HG02852 (cell line): ENCODE results near the gene CHI3L1.
"Not testable (repeated sequence)": the region's sequence is repeated elsewhere in the genome, so short reads cannot be mapped to it uniquely, and the experiment has no call there.

Source experiments
- ATAC-seq: cut with Tn5 transposase; IDR thresholded peaks from one replicate; pipeline ENCODE4 v1.9.1; 2021; ENCODE audit warnings: mild to moderate bottlenecking, moderate library complexity; ENCODE audit not compliant: unreplicated experiment

The CHI3L1 gene

GRCh38 chr1:203186446-203187303 lies at the start of gene CHI3L1:
Gene CHI3L1 (minus strand): TSS chr1:203186704. CDS start chr1:203186623, 81 bp downstream.
- ATAC-seq: no peak

GRCh38 chr1:203234901-203235300 lies 48.4 kb upstream of the CHI3L1 start:
- ATAC-seq: not testable (repeated sequence)

GRCh38 chr1:203229471-203230135 lies 43.1 kb upstream of the CHI3L1 start, which contains the start of gene CHIT1:
Gene CHIT1 (minus strand): TSS chr1:203229673. CDS start chr1:203229636, 37 bp downstream.
- no peak for ATAC-seq

GRCh38 chr1:203228670-203229069 lies 42.2 kb upstream of the CHI3L1 start:
- ATAC-seq: no peak

- no peak for ATAC-seq
Measured at GRCh38 chr1:203227371-203228083, 41.0 kb upstream of the CHI3L1 start.

GRCh38 chr1:203225071-203225470 lies 38.6 kb upstream of the CHI3L1 start:
- ATAC-seq: no peak

GRCh38 chr1:203223012-203223775 lies 36.7 kb upstream of the CHI3L1 start:
- ATAC-seq: no peak

- ATAC-seq: no peak
Measured at GRCh38 chr1:203219934-203220333, 33.4 kb upstream of the CHI3L1 start.

GRCh38 chr1:203219171-203219570 lies 32.7 kb upstream of the CHI3L1 start:
- ATAC-seq: no peak

GRCh38 chr1:203217668-203218067 lies 31.2 kb upstream of the CHI3L1 start:
- no peak for ATAC-seq

GRCh38 chr1:203217139-203217655 lies 30.7 kb upstream of the CHI3L1 start:
- no peak for ATAC-seq

- ATAC-seq: no peak
Measured at GRCh38 chr1:203216274-203217138, 30.0 kb upstream of the CHI3L1 start.

- no peak for ATAC-seq
Measured at GRCh38 chr1:203215573-203215972, 29.1 kb upstream of the CHI3L1 start.

GRCh38 chr1:203214871-203215270 lies 28.4 kb upstream of the CHI3L1 start:
- ATAC-seq: no peak

- ATAC-seq: no peak
Measured at GRCh38 chr1:203213126-203213525, 26.6 kb upstream of the CHI3L1 start.

GRCh38 chr1:203211812-203212211 lies 25.3 kb upstream of the CHI3L1 start:
- ATAC-seq: no peak

- no peak for ATAC-seq
Measured at GRCh38 chr1:203210988-203211387, 24.5 kb upstream of the CHI3L1 start.

GRCh38 chr1:203210350-203210749 lies 23.8 kb upstream of the CHI3L1 start:
- no peak for ATAC-seq

GRCh38 chr1:203208181-203208580 lies 21.7 kb upstream of the CHI3L1 start:
- no peak for ATAC-seq
